ENCODE measurements around the gene BCAM.
"Not testable (repeated sequence)": the region's sequence is repeated elsewhere in the genome, so short reads cannot be mapped to it uniquely, and the experiment has no call there.

BCAM gene

GRCh38 chr19:44817725-44818465 is 9.0 kb downstream of the BCAM start:
- no peak for DNase-seq (ENCODE audit: low spot score)

- no peak for DNase-seq (ENCODE audit: low spot score)
Measured at GRCh38 chr19:44818466-44819031, 9.6 kb downstream of the BCAM start.

- DNase-seq (ENCODE audit: low spot score): no peak
Measured at GRCh38 chr19:44819246-44819832, 10.4 kb downstream of the BCAM start.

GRCh38 chr19:44820648-44821609 is 12.0 kb downstream of the BCAM start:
- DNase-seq (ENCODE audit: low spot score): no peak

GRCh38 chr19:44822177-44822576 is 13.3 kb downstream of the BCAM start:
- DNase-seq (ENCODE audit: low spot score): no peak

- no peak for DNase-seq (ENCODE audit: low spot score)
Measured at GRCh38 chr19:44822670-44823372, 13.9 kb downstream of the BCAM start.

- no peak for DNase-seq (ENCODE audit: low spot score)
Measured at GRCh38 chr19:44823373-44823698, 14.4 kb downstream of the BCAM start.

- DNase-seq (ENCODE audit: low spot score): no peak
Measured at GRCh38 chr19:44824761-44825160, 15.9 kb downstream of the BCAM start.

- not testable (repeated sequence) for DNase-seq (ENCODE audit: low spot score)
Measured at GRCh38 chr19:44832875-44833274, 24.0 kb downstream of the BCAM start.

- DNase-seq (ENCODE audit: low spot score): not testable (repeated sequence)
Measured at GRCh38 chr19:44834399-44834798, 25.5 kb downstream of the BCAM start.

- no peak for DNase-seq (ENCODE audit: low spot score)
Measured at GRCh38 chr19:44839276-44839675, 30.4 kb downstream of the BCAM start.

- DNase-seq (ENCODE audit: low spot score): no peak
Measured at GRCh38 chr19:44840811-44841210, 31.9 kb downstream of the BCAM start.

GRCh38 chr19:44841231-44841630 is 32.3 kb downstream of the BCAM start:
- no peak for DNase-seq (ENCODE audit: low spot score)

GRCh38 chr19:44845286-44845611 is 36.3 kb downstream of the BCAM start:
- no peak for DNase-seq (ENCODE audit: low spot score)

- DNase-seq (ENCODE audit: low spot score): peak; percentile 81
Measured at GRCh38 chr19:44845612-44846454, 36.9 kb downstream of the BCAM start, which contains the start of gene NECTIN2. TSS of gene NECTIN2 (plus strand) at chr19:44846297. CDS start at chr19:44846526, 229 bp downstream.

GRCh38 chr19:44846455-44847143 is 37.7 kb downstream of the BCAM start:
- no peak for DNase-seq (ENCODE audit: low spot score)

- DNase-seq (ENCODE audit: low spot score): no peak
Measured at GRCh38 chr19:44847144-44848035, 38.5 kb downstream of the BCAM start.

- DNase-seq (ENCODE audit: low spot score): no peak
Measured at GRCh38 chr19:44848036-44848811, 39.3 kb downstream of the BCAM start.

All from SK-N-DZ (cell line).